ENCODE results near the gene HOXD4. TPM values are rescaled to one million over a fixed set of nuclear protein-coding genes. Genes with fewer than 3 reads are reported as not detected.
A peak's percentile ranks its signal among the peaks of the same experiment; 100 is the strongest.

The HOXD4 gene
- total and polyA plus RNA-seq, 9 donors, result 2.2 to 8.1 (median 3.6) TPM

DNA sequence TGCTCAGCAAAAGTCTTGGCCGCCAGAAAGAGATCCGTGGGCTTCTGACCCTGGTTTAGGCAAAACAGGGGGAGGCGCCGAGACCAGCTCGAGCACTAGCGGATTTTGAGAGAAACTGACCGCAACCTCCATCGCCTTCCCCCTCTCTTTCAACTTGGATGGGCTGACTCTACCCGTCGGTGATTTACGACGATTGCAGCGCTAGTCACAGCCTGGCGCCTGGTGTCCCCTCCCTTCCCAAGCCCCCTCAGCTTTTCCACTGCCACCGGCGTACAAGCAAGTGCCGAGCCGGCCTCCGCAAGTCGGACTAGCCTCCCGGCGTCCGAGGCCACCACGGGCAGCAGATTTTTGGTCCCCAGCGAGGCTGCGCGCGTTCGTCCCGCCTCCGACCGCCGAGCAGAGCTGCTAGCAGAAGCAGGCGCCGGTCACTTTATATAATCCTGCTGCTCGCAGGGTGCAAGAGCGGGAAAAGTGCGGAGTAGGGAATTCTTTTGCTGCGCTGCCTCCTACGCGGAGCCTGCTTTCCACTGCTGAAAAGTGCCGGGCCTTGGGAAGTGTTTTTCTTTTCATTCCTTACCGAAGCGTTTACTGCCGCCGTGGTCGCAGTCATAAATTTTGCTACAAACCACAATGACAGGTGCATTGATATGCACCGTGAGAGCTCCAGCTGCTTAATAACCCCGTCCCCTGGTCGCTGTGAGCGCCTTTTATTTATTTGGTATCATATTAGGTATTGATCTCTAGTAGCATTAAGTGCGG is 13.4 kb downstream of the HOXD4 start:
- no peak for DNase-seq
- no peak overlapping the region for H3K4me3 ChIP-seq (ENCODE audit: low read length)
- WGBS (ENCODE audit: insufficient coverage), result 23% methylated on average over 44 of the region's 52 CpGs
- no peaks in the 10 kb centered on the region for H3K36me3 ChIP-seq (ENCODE audit: control insufficient read depth, insufficient read depth, low read length)
- no peak overlapping the region for H3K27ac ChIP-seq (ENCODE audit: low read length)
- peaks cover 83% of the 10 kb centered on the region for H3K27me3 ChIP-seq (ENCODE audit: control insufficient read depth, insufficient read depth, low read length)
- peaks cover 3% of the 10 kb centered on the region for H3K9me3 ChIP-seq (replicated peaks; ENCODE audit: control insufficient read depth, low read depth, low read length)
- H3K4me1 ChIP-seq (ENCODE audit: control insufficient read depth, insufficient read depth, low read length), result peaks cover 41% of the 10 kb centered on the region

DNA sequence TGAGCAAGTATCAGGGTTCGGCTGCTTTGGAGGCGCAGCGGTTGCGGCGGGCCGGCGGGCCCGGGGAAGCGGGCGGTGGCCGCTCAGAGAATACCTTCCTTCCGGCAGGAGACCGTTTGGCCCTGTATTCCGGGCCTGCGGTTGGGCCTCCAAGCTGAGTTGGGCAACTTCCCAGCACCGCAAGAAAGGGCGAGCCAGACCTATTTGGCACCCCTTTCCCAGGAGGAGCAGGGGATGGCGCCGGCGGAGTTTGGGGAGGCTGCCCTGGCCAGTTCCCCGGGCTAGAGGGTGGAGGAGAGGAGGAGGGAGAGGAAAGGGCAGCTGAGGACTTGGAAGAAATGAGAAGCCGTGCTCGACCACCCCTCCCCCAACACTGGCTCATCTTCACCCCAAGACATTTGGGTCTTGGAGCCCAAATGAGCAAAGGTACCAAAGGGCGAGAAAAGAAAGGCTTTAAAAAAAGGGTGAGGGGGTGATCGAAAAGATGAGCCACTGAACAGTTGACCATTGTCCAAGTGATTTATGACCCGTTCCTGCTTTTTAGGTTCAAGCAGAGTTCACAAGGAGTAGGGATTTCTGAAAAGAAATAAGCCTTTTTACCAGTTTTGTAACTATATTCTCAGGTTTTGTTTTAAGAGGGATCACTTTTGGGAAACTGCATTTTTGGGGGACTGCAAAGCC is 14.2 kb downstream of the HOXD4 start:
- 29% methylated on average over 7 of the region's 26 CpGs for WGBS (ENCODE audit: insufficient coverage)
- Histone ChIP-seq H3K9me3 (replicated peaks; ENCODE audit: control insufficient read depth, low read depth, low read length) (peaks cover 3% of the 10 kb centered on the region), H3K4me3 (ENCODE audit: low read length) (no peak overlapping the region), H3K4me1 (ENCODE audit: control insufficient read depth, insufficient read depth, low read length) (peaks cover 34% of the 10 kb centered on the region), H3K36me3 (ENCODE audit: control insufficient read depth, insufficient read depth, low read length) (no peaks in the 10 kb centered on the region), H3K27me3 (ENCODE audit: control insufficient read depth, insufficient read depth, low read length) (peaks cover 81% of the 10 kb centered on the region), H3K27ac (ENCODE audit: low read length) (no peak overlapping the region)
- DNase-seq, result no peak

DNA sequence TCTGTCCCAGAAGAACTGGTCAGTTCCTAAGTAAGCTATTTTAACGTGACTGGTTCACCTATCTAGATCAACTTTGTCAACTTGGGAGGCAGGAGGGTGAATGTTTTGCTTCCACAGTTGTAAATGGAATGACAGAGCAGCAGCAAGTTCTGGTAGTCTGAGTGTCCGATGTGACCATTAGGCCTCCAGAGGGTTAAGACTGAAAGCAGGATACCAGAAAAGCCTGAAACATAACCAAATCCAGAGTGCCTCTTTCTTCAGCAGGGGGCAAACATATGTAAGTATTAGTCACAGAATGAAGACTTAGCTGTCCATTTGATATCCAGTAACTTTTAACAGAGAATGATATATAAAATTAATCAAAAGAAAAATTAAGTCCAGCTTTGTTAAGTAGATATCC is 14.9 kb downstream of the HOXD4 start:
- Histone ChIP-seq H3K27me3 (ENCODE audit: control insufficient read depth, insufficient read depth, low read length) (peaks cover 81% of the 10 kb centered on the region), H3K9me3 (replicated peaks; ENCODE audit: control insufficient read depth, low read depth, low read length) (peaks cover 3% of the 10 kb centered on the region), H3K27ac (ENCODE audit: low read length) (no peak overlapping the region), H3K4me3 (ENCODE audit: low read length) (no peak overlapping the region), H3K36me3 (ENCODE audit: control insufficient read depth, insufficient read depth, low read length) (no peaks in the 10 kb centered on the region), H3K4me1 (ENCODE audit: control insufficient read depth, insufficient read depth, low read length) (peaks cover 30% of the 10 kb centered on the region)
- DNase-seq, result no peak
- no CpG with 5 or more reads among the region's 2 CpGs for WGBS (ENCODE audit: insufficient coverage)

DNA sequence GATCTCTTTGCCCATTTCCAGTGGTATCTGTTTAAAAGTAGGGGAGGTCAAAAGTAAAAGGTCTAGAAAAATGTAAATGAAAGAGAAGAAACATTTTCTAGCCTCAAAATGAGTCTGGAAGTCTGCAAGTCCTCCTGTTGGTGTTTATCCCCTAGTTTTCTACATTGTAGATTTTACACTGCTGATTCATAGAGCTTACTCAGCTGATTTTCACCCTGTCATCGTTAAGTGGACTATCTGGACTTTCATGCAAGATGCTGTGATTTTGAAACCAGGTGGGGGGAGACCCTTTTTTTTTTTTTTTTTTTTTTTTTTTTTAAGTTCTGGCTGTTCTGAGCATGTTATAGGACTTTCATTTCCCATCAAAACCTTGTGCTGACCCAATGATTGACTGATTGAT is 16.0 kb downstream of the HOXD4 start:
- WGBS (ENCODE audit: insufficient coverage), result no CpG with 5 or more reads among the region's 1 CpG
- Histone ChIP-seq H3K4me3 (ENCODE audit: low read length) (no peak overlapping the region), H3K9me3 (replicated peaks; ENCODE audit: control insufficient read depth, low read depth, low read length) (peaks cover 3% of the 10 kb centered on the region), H3K4me1 (ENCODE audit: control insufficient read depth, insufficient read depth, low read length) (peaks cover 27% of the 10 kb centered on the region), H3K27me3 (ENCODE audit: control insufficient read depth, insufficient read depth, low read length) (peaks cover 81% of the 10 kb centered on the region), H3K36me3 (ENCODE audit: control insufficient read depth, insufficient read depth, low read length) (no peaks in the 10 kb centered on the region), H3K27ac (ENCODE audit: low read length) (no peak overlapping the region)
- DNase-seq, result no peak

DNA sequence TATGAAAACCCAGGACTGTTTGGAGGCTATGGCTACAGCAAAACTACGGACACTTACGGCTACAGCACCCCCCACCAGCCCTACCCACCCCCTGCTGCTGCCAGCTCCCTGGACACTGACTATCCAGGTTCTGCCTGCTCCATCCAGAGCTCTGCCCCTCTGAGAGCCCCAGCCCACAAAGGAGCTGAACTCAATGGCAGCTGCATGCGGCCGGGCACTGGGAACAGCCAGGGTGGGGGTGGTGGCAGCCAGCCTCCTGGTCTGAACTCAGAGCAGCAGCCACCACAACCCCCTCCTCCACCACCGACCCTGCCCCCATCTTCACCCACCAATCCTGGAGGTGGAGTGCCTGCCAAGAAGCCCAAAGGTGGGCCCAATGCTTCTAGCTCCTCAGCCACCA is 17.8 kb downstream of the HOXD4 start:
- 40% methylated on average over 1 of the region's 5 CpGs for WGBS (ENCODE audit: insufficient coverage)
- peaks cover 78% of the 10 kb centered on the region for H3K27me3 ChIP-seq (ENCODE audit: control insufficient read depth, insufficient read depth, low read length)

DNA sequence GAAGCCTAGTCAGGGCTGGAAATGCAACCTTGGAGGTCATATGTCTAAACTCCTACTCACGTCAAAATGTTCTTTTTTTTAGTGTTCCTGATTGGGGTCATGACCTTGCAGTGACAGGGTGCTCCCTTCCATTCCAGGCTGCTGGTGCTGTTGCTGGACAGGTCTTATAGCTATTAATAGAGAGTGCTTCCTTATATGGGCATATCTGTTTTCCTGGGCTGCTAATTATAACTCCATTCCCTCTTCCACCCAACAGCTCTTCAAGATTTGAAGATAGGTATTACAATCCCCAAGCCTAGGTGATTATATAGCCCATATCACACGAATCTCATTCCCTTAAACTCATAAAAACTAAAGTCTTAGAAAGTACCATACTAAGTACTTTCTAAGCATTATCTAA is 18.4 kb downstream of the HOXD4 start:
- WGBS (ENCODE audit: insufficient coverage), result no CpG with 5 or more reads among the region's 2 CpGs
- Histone ChIP-seq H3K27ac (ENCODE audit: low read length) (no peak overlapping the region), H3K4me3 (ENCODE audit: low read length) (no peak overlapping the region), H3K9me3 (replicated peaks; ENCODE audit: control insufficient read depth, low read depth, low read length) (no peaks in the 10 kb centered on the region), H3K4me1 (ENCODE audit: control insufficient read depth, insufficient read depth, low read length) (peaks cover 15% of the 10 kb centered on the region), H3K27me3 (ENCODE audit: control insufficient read depth, insufficient read depth, low read length) (peaks cover 78% of the 10 kb centered on the region), H3K36me3 (ENCODE audit: control insufficient read depth, insufficient read depth, low read length) (no peaks in the 10 kb centered on the region)
- no peak for DNase-seq

More for the DNA sequence above, 17.8 kb downstream of the HOXD4 start:
- no peak for DNase-seq
- Histone ChIP-seq H3K36me3 (ENCODE audit: control insufficient read depth, insufficient read depth, low read length) (no peaks in the 10 kb centered on the region), H3K4me1 (ENCODE audit: control insufficient read depth, insufficient read depth, low read length) (peaks cover 18% of the 10 kb centered on the region), H3K4me3 (ENCODE audit: low read length) (no peak overlapping the region), H3K27ac (ENCODE audit: low read length) (no peak overlapping the region), H3K9me3 (replicated peaks; ENCODE audit: control insufficient read depth, low read depth, low read length) (no peaks in the 10 kb centered on the region)

DNA sequence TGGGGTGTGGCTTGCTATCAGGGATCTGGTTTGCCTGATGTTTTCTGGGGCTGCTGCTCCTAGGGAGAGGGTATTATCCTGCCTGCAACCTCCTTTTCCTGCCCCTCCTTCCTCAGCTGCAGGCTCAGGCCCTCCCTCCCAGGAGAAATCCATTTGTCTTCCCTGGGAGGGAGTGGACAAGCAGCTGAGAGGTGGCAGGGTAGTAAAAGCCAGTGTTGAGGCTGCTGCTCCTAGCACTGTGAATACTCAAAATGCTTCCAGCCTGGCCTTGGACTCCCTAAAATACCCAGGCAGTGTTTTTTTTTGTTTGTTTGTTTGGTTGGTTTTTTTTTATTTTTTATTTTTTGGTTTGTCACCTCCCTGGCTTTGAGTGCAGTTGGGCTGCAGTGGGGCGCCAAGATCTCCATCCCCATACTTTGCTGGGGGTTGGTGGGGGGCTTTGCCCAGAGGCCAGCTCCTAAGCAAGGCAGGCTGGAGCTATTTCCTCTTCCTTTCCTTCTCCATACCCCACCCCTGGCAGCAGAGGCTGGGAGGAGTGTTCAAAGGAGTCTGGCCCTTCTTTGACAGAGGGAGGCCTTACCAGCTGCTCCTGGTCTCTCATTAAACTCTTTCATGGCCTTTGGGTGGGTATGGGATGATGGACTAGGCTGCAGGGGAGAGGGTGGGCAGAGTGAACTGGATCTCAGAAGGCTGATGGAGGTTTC is 19.4 kb downstream of the HOXD4 start:
- peaks cover 78% of the 10 kb centered on the region for H3K27me3 ChIP-seq (ENCODE audit: control insufficient read depth, insufficient read depth, low read length)
- no peak overlapping the region for H3K4me3 ChIP-seq (ENCODE audit: low read length)
- no CpG with 5 or more reads among the region's 1 CpG for WGBS (ENCODE audit: insufficient coverage)
- H3K27ac ChIP-seq (ENCODE audit: low read length), result no peak overlapping the region
- no peaks in the 10 kb centered on the region for H3K9me3 ChIP-seq (replicated peaks; ENCODE audit: control insufficient read depth, low read depth, low read length)
- no peak for DNase-seq
- no peaks in the 10 kb centered on the region for H3K36me3 ChIP-seq (ENCODE audit: control insufficient read depth, insufficient read depth, low read length)
- H3K4me1 ChIP-seq (ENCODE audit: control insufficient read depth, insufficient read depth, low read length), result peaks cover 15% of the 10 kb centered on the region

DNA sequence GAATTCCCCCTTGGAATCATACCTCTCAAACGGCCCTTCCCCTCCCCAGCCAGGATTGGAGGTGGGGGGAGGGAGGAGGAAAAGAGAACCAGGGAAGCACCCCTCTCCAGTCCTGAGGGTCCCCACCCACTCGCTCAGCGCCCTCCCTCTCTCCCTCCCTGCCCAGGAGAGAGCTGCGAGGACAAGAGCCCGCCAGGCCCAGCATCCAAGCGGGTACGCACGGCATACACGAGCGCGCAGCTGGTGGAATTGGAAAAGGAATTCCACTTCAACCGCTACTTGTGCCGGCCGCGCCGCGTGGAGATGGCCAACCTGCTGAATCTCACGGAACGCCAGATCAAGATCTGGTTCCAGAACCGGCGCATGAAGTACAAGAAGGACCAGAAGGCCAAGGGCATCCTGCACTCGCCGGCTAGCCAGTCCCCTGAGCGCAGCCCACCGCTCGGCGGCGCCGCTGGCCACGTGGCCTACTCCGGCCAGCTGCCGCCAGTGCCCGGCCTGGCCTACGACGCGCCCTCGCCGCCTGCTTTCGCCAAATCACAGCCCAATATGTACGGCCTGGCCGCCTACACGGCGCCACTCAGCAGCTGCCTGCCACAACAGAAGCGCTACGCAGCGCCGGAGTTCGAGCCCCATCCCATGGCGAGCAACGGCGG is 20.1 kb downstream of the HOXD4 start:
- Histone ChIP-seq H3K4me1 (ENCODE audit: control insufficient read depth, insufficient read depth, low read length) (peaks cover 16% of the 10 kb centered on the region), H3K27ac (ENCODE audit: low read length) (no peak overlapping the region), H3K9me3 (replicated peaks; ENCODE audit: control insufficient read depth, low read depth, low read length) (no peaks in the 10 kb centered on the region), H3K36me3 (ENCODE audit: control insufficient read depth, insufficient read depth, low read length) (no peaks in the 10 kb centered on the region), H3K4me3 (ENCODE audit: low read length) (no peak overlapping the region), H3K27me3 (ENCODE audit: control insufficient read depth, insufficient read depth, low read length) (peaks cover 75% of the 10 kb centered on the region)
- WGBS (ENCODE audit: insufficient coverage), result 25% methylated on average over 47 of the region's 51 CpGs
- DNase-seq, result peak; percentile 58

DNA sequence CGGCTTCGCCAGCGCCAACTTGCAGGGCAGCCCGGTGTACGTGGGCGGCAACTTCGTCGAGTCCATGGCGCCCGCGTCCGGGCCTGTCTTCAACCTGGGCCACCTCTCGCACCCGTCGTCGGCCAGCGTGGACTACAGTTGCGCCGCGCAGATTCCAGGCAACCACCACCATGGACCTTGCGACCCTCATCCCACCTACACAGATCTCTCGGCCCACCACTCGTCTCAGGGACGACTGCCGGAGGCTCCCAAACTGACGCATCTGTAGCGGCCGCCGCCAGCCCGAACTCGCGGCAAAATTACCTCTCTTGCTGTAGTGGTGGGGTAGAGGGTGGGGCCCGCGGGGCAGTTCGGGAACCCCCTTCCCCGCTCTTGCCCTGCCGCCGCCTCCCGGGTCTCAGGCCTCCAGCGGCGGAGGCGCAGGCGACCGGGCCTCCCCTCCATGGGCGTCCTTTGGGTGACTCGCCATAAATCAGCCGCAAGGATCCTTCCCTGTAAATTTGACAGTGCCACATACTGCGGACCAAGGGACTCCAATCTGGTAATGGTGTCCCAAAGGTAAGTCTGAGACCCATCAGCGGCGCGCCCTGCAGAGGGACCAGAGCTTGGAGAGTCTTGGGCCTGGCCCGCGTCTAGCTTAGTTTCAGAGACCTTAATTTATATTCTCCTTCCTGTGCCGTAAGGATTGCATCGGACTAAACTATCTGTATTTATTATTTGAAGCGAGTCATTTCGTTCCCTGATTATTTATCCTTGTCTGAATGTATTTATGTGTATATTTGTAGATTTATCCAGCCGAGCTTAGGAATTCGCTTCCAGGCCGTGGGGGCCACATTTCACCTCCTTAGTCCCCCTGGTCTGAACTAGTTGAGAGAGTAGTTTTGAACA is 20.9 kb downstream of the HOXD4 start:
- Histone ChIP-seq H3K27ac (ENCODE audit: low read length) (no peak overlapping the region), H3K36me3 (ENCODE audit: control insufficient read depth, insufficient read depth, low read length) (no peaks in the 10 kb centered on the region), H3K9me3 (replicated peaks; ENCODE audit: control insufficient read depth, low read depth, low read length) (no peaks in the 10 kb centered on the region), H3K4me3 (ENCODE audit: low read length) (no peak overlapping the region), H3K27me3 (ENCODE audit: control insufficient read depth, insufficient read depth, low read length) (peaks cover 78% of the 10 kb centered on the region), H3K4me1 (ENCODE audit: control insufficient read depth, insufficient read depth, low read length) (peaks cover 16% of the 10 kb centered on the region)
- WGBS (ENCODE audit: insufficient coverage), result 38% methylated on average over 36 of the region's 60 CpGs
- no peak for DNase-seq
